Activated CD4-positive, alpha-beta T cell treated with anti-CD3 and anti-CD28 coated beads, Interleukin-2, amount 10 ng/mL, durations not matched to agents 24 days and 14 days (primary cell): ENCODE measurements around the gene SMAD6. TPM values are rescaled to one million over a fixed set of nuclear protein-coding genes. Genes with fewer than 3 reads are reported as not detected.

ENCODE experiments used
- DNase-seq: peaks from one replicate; pipeline ENCODE4 v3.0.0; 2022
- H3K27ac Mint-ChIP-seq: one replicate; pipeline ENCODE4 v1.8.0; 2022; ENCODE audit warnings: mild to moderate bottlenecking, mixed read lengths
- H3K27me3 Mint-ChIP-seq: one replicate; pipeline ENCODE4 v1.8.0; 2022; ENCODE audit warnings: mixed read lengths
- H3K36me3 Mint-ChIP-seq: one replicate; pipeline ENCODE4 v1.8.0; 2022; ENCODE audit warnings: low read depth, mild to moderate bottlenecking, mixed read lengths
- H3K4me1 Mint-ChIP-seq: one replicate; pipeline ENCODE4 v1.8.0; 2021; ENCODE audit warnings: mixed read lengths
- H3K4me3 Mint-ChIP-seq: one replicate; pipeline ENCODE4 v1.8.0; 2022; ENCODE audit warnings: mild to moderate bottlenecking, moderate library complexity, mixed read lengths
- H3K9me3 Mint-ChIP-seq: one replicate; pipeline ENCODE4 v1.8.0; 2021; ENCODE audit warnings: mixed read lengths
- intact Hi-C: fragments of 100-400 bp; cut with micrococcal nuclease; formaldehyde crosslinking; loops from one replicate; pipeline ENCODE4 v1.15.1; 2023
- total RNA-seq: library from RNA; stranded (reverse); gene quantifications from 2 replicates; pipeline ENCODE4 v1.2.3, GENCODE V29; 2022

Gene SMAD6
- total RNA-seq, 1 donor from 2014 or later, result 0.40 TPM

DNA sequence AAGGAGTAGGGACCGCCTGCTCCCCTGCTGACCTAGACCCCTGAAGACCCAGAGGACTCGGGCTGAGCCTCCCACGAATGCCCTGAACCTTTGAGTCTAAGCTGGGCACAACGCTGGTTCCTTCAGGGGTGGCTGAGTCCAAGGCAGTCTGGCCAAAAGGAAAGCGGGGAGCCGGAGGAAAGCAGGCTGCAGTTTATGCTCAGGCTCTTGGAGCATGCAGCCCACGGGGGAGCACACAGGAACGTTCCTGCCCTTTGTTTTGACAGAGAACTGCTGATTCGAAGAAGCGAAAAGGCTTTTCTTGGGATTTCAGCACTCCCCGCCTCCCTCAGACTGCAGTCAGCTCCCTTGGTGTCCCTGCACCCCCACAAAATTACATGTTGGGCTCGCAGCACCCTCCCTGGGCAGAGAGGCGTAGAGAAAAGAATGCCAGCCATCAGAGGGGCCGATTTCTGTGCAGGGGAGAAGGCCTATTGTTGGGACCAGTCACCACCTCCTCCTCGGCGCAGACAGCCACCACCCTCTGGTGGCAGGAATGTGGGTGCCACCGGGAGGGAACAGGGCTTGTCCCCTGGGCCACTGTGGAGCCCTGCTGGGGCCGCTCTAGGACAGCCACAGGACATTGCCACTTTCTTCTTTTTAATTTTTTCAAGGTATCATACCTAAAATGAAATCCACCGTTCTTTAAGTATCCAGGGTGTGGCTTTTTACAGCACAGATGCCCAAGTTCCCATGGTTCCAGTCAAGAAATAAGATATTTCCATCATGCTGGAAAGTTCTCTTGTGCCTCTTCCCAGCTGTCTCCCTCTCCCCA is 72.2 kb downstream of the SMAD6 start:
- DNase-seq, result peak; percentile 86
- no peak overlapping the region for H3K4me3 Mint-ChIP-seq
- no peaks in the 10 kb centered on the region for H3K4me1 Mint-ChIP-seq
- H3K27me3 Mint-ChIP-seq, result no peaks in the 10 kb centered on the region
- intact Hi-C loops, result loop anchor here (1.0 kb wide), 2 partner anchors 155 to 171 kb away; no protein-coding TSS in a partner anchor
- no peak overlapping the region for H3K27ac Mint-ChIP-seq
- no peaks in the 10 kb centered on the region for H3K36me3 Mint-ChIP-seq
- no peaks in the 10 kb centered on the region for H3K9me3 Mint-ChIP-seq

DNA sequence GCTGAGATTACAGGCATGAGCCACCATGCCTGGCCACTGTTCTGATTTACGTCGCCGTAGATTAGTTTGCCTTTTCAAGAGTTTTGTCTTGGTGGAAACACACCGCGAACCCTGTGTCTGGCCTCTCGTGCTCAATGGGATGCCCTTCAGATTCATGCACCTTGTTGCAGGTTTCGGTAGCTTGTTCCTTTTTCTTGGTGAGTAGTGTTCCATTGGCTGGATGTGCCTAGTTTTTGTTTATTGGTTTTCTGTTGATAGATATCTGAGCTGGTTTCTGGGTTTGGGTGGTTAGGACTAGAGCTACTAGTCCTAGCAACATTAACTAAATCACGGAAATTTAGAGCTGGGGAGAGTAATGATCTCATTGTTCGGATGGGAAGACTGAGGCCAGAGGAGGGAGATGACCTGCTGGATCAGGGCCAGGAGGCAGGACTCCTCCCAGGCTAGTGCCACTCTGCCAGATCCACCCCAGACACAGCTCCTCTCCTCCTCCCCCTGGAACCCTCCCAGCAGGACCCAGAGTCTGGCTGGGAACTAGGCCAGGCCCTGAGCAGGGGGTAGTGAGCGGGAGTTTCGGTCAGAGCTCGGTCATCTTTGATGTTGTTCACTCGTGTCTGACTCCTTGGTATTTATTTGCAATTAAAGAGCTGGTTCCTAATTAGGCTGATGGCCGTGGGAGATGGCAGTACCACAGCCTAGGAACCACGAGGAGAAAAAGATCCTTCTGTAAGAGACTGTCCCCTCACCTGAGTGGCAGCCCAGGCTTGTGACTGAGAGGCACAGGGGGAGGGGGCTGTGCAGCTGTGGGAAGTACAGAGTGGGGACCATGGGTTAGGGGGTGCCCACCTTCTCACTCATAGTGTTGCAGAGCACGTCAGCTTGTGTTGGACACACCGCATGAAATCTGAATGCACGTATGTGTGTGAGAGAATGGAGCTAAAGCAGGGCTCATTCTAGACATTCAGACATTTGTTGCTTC is 73.4 kb downstream of the SMAD6 start:
- H3K27ac Mint-ChIP-seq, result no peak overlapping the region
- no peak overlapping the region for H3K4me3 Mint-ChIP-seq
- no peaks in the 10 kb centered on the region for H3K27me3 Mint-ChIP-seq
- no peaks in the 10 kb centered on the region for H3K36me3 Mint-ChIP-seq
- H3K4me1 Mint-ChIP-seq, result no peaks in the 10 kb centered on the region
- intact Hi-C loops, result no loop called here
- DNase-seq, result no peak
- no peaks in the 10 kb centered on the region for H3K9me3 Mint-ChIP-seq

DNA sequence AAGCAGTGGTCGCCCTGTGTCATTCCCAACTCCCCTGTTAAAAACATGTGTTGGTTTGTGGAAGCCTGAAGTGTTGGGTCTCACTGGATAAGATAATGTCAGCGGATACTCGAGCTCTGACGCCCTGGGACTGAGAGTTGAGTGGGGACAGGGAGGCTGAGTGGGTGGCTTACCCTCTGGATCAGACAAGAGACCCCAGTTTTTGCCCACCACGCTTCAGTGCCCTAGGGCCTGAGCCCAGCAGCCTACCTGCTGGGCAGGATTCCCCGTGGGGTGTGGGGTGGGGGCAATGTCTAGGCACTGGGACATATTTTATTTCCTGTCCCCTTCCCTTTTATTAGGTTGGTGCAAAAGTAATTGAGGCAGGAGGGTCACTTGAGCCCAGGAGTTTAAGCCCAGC is 75.0 kb downstream of the SMAD6 start:
- Mint-ChIP-seq H3K9me3 (no peaks in the 10 kb centered on the region), H3K36me3 (no peaks in the 10 kb centered on the region), H3K4me1 (no peaks in the 10 kb centered on the region), H3K4me3 (no peak overlapping the region), H3K27ac (no peak overlapping the region), H3K27me3 (no peaks in the 10 kb centered on the region)
- intact Hi-C loops, result no loop called here
- no peak for DNase-seq

DNA sequence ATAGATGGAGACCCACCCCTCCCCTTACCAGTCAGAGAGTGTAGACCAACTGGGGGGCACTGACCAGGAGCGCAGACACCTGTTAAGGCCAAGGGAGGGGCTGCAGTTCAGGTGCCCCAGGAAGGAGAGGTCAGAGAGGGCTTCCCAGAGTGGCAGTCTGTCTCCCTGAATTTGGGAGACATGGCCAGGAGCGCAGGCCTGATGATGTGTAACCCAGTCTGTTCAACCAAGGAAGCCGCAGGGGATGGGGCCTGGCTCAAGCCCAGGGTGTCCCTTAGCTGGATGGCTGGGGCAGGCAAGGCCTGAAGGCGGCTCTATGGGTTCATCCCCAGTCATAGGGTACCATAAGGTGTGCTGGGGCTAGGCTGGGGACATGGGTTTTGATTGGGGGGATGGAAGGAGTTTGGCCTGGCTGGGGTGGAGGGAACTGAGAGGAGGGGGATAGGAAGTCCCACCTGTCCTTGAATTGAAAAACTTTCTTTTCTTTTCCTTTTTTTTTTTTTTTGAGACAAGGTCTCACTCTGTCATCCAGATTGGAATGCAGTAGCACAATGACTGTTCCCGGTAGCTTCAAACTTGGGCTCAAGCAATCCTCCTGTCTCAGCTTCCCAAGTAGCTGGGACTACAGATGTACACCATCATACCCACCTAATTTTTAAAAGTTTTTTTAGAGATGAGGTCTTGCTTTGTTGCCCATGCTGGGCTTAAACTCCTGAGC is 75.7 kb downstream of the SMAD6 start:
- DNase-seq, result no peak
- H3K36me3 Mint-ChIP-seq, result no peaks in the 10 kb centered on the region
- H3K27ac Mint-ChIP-seq, result no peak overlapping the region
- no peaks in the 10 kb centered on the region for H3K4me1 Mint-ChIP-seq
- H3K27me3 Mint-ChIP-seq, result no peaks in the 10 kb centered on the region
- no peaks in the 10 kb centered on the region for H3K9me3 Mint-ChIP-seq
- intact Hi-C loops, result no loop called here
- no peak overlapping the region for H3K4me3 Mint-ChIP-seq

DNA sequence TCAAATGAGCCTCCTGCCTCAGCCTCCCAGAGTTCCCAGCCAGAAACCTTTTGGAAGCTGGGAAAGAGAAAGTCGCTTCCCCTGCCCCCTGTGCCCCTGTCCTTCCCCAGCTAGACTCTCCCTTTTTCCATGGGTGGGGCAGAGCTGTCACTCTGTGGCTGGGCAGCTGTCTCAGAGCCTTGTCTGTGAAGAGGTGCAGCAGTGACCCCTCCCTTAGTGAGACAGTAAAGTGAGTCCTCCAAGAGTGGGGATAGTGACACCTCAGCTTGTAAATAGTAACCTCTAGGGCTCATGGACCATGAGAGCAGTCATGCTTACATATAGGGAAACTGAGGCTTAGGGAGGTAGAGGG is 76.3 kb downstream of the SMAD6 start:
- Mint-ChIP-seq H3K27ac (no peak overlapping the region), H3K36me3 (no peaks in the 10 kb centered on the region), H3K9me3 (no peaks in the 10 kb centered on the region), H3K27me3 (no peaks in the 10 kb centered on the region), H3K4me3 (no peak overlapping the region), H3K4me1 (no peaks in the 10 kb centered on the region)
- no peak for DNase-seq
- intact Hi-C loops, result no loop called here

DNA sequence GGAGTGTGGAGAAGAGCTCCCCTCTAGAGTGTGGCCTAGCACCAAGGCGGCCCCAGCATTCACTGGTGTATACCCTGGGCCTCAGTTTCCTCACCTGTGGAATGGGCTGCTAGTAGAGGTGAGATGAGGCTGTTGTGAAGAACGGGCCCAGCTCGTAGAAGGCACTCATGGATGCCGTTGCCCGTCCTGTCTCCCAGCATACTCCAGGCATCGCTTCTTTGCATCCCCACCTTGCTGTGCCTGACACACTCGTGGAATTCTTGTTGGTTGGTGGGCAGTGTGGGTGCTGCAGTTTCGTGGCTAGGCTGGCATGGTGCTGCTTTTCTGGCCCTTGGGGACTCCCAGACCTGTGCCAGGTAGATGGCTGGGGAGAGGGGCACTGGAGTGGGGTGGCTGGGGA is 76.7 kb downstream of the SMAD6 start:
- Mint-ChIP-seq H3K4me3 (no peak overlapping the region), H3K9me3 (no peaks in the 10 kb centered on the region), H3K4me1 (no peaks in the 10 kb centered on the region), H3K27me3 (no peaks in the 10 kb centered on the region), H3K36me3 (no peaks in the 10 kb centered on the region), H3K27ac (no peak overlapping the region)
- intact Hi-C loops, result no loop called here
- no peak for DNase-seq

DNA sequence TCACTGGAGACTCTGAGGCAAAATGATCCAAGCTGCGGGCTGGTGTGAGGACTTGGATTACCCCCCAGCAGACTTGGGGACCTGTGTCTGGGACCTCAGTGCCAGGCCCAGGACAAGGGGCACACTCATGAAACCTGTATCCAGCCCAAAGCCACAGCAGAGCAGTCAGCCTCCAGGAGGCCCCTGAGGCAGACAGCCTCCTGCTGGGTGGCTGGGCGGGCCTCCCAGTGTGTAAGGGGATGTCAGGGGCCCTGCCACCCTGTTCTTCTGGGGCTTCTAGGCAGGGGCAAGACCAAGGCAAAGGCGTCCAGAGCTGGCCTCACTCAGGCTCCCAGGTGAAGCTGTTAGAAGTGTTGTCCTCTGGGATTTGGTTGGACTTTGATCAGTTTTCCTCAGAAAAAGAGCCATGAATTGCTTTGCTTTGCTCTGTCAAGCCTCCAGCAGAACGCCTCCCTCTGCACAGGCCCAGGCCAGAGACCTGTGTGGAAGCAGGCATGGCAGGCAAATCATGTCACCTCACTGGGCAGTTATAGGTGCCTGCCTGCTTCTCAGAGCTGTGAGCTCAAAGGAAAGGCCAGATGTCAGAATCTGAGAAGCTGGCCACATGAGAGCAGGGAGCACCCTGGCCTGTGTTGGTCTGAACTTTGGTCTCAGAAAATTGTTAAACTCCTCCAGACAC is 77.4 kb downstream of the SMAD6 start:
- Mint-ChIP-seq H3K27ac (no peak overlapping the region), H3K27me3 (no peaks in the 10 kb centered on the region), H3K9me3 (no peaks in the 10 kb centered on the region), H3K36me3 (no peaks in the 10 kb centered on the region), H3K4me1 (no peaks in the 10 kb centered on the region), H3K4me3 (no peak overlapping the region)
- intact Hi-C loops, result no loop called here
- DNase-seq, result no peak

DNA sequence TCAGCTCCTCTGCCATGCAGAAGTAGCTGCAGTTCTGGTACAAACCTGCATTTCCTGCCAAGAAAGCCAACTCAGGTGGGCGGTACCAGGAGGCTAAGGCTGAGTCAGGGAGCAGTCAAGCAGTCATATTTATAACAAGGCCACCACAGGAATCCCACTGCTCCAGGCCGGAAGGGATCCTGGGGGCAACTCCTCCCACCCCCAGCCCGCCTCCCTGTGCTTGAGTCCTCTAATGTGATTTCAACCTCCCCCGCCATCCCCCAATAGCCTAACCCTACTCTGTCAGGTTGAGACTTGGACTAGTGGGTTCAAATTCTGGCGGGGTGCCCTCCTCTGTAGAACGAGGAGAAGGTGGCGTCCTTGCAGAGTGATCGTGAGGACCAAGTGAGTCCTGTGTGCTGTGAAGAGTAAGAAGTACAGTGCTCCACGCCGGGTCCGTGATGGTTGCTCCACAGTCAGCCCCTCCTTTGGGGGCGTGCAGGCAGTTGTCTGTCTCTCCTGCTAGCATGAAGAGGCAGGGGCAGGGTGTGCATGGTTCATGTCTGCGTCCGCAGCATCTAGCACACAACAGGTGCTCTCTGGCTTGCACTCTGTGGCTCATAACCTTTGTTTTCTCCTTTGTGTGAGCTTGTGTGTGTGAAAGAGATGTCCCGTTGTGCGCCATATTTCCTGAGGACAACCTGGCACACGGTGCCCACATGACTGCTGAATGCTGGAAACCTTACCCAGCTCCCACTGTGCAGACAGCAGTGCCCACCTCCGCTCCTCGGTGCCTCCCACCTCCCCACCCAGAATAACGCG is 78.3 kb downstream of the SMAD6 start:
- H3K27me3 Mint-ChIP-seq, result no peaks in the 10 kb centered on the region
- H3K36me3 Mint-ChIP-seq, result no peaks in the 10 kb centered on the region
- no peaks in the 10 kb centered on the region for H3K4me1 Mint-ChIP-seq
- DNase-seq, result no peak
- intact Hi-C loops, result no loop called here
- H3K9me3 Mint-ChIP-seq, result no peaks in the 10 kb centered on the region
- no peak overlapping the region for H3K4me3 Mint-ChIP-seq
- H3K27ac Mint-ChIP-seq, result no peak overlapping the region

DNA sequence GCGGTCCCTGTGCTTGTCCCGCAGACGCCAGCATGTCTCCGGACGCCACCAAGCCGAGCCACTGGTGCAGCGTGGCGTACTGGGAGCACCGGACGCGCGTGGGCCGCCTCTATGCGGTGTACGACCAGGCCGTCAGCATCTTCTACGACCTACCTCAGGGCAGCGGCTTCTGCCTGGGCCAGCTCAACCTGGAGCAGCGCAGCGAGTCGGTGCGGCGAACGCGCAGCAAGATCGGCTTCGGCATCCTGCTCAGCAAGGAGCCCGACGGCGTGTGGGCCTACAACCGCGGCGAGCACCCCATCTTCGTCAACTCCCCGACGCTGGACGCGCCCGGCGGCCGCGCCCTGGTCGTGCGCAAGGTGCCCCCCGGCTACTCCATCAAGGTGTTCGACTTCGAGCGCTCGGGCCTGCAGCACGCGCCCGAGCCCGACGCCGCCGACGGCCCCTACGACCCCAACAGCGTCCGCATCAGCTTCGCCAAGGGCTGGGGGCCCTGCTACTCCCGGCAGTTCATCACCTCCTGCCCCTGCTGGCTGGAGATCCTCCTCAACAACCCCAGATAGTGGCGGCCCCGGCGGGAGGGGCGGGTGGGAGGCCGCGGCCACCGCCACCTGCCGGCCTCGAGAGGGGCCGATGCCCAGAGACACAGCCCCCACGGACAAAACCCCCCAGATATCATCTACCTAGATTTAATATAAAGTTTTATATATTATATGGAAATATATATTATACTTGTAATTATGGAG is 79.1 kb downstream of the SMAD6 start:
- H3K36me3 Mint-ChIP-seq, result no peaks in the 10 kb centered on the region
- no peak overlapping the region for H3K27ac Mint-ChIP-seq
- DNase-seq, result no peak
- H3K27me3 Mint-ChIP-seq, result no peaks in the 10 kb centered on the region
- intact Hi-C loops, result no loop called here
- H3K4me3 Mint-ChIP-seq, result no peak overlapping the region
- H3K4me1 Mint-ChIP-seq, result no peaks in the 10 kb centered on the region
- H3K9me3 Mint-ChIP-seq, result no peaks in the 10 kb centered on the region

DNA sequence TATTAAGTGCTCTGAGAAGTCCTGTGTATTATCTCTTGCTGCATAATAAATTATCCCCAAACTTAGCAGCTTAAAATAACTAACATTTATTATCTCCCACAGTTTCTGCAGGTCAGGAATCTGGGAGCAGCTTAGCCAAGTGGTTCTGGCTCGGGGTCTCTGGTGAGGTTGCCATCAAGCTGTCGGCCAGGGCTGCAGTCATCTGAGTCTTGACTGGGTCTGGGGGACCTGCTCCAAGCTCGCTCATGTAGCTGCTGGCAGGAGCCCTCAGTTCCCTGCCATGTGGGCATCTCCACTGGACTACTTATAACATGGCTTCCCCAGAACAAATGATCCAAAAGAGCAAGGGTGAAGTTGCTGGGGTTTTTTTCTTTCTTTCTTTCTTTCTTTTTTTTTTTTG is 80.7 kb downstream of the SMAD6 start:
- Mint-ChIP-seq H3K27ac (no peak overlapping the region), H3K4me1 (no peaks in the 10 kb centered on the region), H3K9me3 (no peaks in the 10 kb centered on the region), H3K36me3 (no peaks in the 10 kb centered on the region), H3K27me3 (no peaks in the 10 kb centered on the region), H3K4me3 (no peak overlapping the region)
- no peak for DNase-seq
- intact Hi-C loops, result no loop called here

DNA sequence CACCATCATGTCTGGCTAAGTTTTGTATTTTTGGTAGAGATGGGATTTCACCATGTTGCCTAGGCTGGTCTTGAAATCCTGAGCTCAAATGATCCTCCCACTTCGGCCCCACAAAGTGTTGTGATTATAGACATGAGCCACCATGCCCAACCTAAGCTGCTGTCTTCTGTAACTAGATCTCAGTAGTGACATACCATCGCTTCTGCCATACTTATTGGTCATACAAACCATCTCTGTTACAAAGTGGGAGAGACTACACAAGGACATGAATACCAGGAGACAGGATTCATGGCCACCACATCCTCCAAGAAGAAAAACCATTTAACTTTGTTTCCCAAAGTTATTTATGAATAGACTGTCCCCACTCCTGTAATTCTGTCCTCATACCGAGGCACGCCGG is 81.3 kb downstream of the SMAD6 start:
- no peak overlapping the region for H3K27ac Mint-ChIP-seq
- intact Hi-C loops, result no loop called here
- no peaks in the 10 kb centered on the region for H3K4me1 Mint-ChIP-seq
- no peak for DNase-seq
- H3K9me3 Mint-ChIP-seq, result no peaks in the 10 kb centered on the region
- H3K27me3 Mint-ChIP-seq, result no peaks in the 10 kb centered on the region
- H3K4me3 Mint-ChIP-seq, result no peak overlapping the region
- no peaks in the 10 kb centered on the region for H3K36me3 Mint-ChIP-seq

DNA sequence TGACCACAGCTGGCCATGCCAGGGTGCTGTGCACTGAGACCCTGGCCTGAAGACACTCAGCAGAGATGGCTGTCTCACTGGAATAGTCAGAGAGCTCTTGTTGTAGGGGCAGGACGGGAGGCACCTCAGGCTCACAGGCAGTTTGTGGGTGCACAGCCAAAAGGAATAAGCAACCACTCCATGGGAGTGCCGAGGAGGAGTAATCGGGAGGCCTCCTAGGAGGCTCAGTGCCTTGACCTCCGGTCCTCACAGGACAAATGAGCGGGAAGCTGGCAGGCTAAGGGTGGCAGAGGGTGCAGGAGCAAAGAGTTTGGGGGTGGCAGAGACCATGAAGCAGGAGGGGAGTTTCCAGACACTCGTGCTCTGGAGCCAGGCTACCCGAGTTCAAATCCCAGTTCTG is 81.7 kb downstream of the SMAD6 start:
- Mint-ChIP-seq H3K27ac (no peak overlapping the region), H3K36me3 (no peaks in the 10 kb centered on the region), H3K9me3 (no peaks in the 10 kb centered on the region)

More for the DNA sequence above, 81.7 kb downstream of the SMAD6 start:
- Mint-ChIP-seq H3K4me1 (no peaks in the 10 kb centered on the region), H3K4me3 (no peak overlapping the region), H3K27me3 (no peaks in the 10 kb centered on the region)
- DNase-seq, result no peak
- intact Hi-C loops, result no loop called here
